ACC112 (cell line): Measurements from ENCODE around the gene WSB2.
A peak's percentile ranks its signal among the peaks of the same experiment; 100 is the strongest.
"Not testable (repeated sequence)": the region's sequence is repeated elsewhere in the genome, so short reads cannot be mapped to it uniquely, and the experiment has no call there.

Source experiments
- H2AFZ ChIP-seq: fragments of 200-600 bp; sonication (generic); one replicate; pipeline ENCODE4 v1.6.0; 2017; ENCODE audit warnings: antibody characterized with exemption, low read length; ENCODE audit not compliant: unreplicated experiment
- H3K27ac ChIP-seq: fragments of 200-600 bp; sonication (generic); 2 replicates; pipeline ENCODE4 v1.5.1; 2014; ENCODE audit warnings: low read depth, mild to moderate bottlenecking, antibody characterized with exemption, low read length, moderate library complexity
- H3K27me3 ChIP-seq: fragments of 200-600 bp; sonication (generic); 2 replicates; pipeline ENCODE4 v1.6.1; 2014; ENCODE audit warnings: mild to moderate bottlenecking, antibody characterized with exemption, low read length, moderate library complexity, mixed read lengths; ENCODE audit not compliant: insufficient read depth
- H3K36me3 ChIP-seq: fragments of 200-600 bp; sonication (generic); 2 replicates; pipeline ENCODE4 v1.6.1; 2016; ENCODE audit warnings: mild to moderate bottlenecking, antibody characterized with exemption, low read length, moderate library complexity, mixed read lengths; ENCODE audit not compliant: insufficient read depth
- H3K4me1 ChIP-seq: fragments of 200-600 bp; sonication (generic); one replicate; pipeline ENCODE4 v1.6.1; 2016; ENCODE audit warnings: low read length, mixed read lengths; ENCODE audit not compliant: insufficient read depth, unreplicated experiment, control insufficient read depth
- H3K4me3 ChIP-seq: fragments of 200-600 bp; sonication (generic); 2 replicates; pipeline ENCODE4 v1.5.1; 2014; ENCODE audit warnings: mild to moderate bottlenecking, low read depth, low read length
- H3K79me2 ChIP-seq: fragments of 200-600 bp; sonication (generic); one replicate; pipeline ENCODE4 v1.6.0; 2016; ENCODE audit warnings: low read length; ENCODE audit not compliant: control insufficient read depth, unreplicated experiment, insufficient read depth

The WSB2 gene

DNA sequence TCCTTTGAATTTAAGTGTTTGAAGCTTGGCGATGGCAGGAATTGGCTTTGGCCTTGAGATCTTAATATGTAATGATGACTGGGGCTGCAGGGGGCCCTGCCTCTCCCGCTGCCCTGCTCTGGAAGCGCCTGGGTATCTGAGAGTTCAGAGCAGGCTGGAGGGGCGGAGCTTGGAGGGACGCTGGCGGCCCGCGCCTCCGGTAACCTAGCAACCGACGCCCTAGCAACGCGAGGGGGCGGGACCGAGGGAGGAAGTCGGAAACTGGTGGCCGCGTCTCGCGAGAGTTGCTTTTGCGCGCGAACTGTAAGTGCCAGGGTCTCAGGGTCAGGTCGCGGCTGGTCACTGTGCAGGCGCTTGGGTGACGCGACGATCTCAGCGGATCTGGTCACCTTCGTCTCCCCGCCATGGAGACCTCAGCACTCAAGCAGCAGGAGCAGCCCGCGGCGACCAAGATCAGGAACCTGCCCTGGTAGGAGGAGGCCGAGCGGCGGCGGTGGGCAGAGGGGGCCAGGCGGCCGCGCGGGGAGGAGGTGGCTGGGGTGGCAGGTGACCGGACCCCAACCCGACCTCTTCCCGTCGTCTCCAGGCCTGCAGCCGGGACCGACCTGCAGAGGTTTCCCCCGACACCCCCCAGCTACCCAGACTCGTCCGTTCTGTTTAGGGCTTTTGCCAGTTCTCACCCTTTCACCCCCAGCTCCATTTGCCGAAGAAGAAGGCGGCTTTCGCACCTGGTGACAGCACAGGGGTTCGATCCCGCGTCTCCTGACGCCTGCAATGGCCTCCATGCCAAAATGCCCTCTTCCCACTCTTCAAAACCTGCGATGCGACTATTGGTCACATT, 44.3 kb downstream of the WSB2 start, which contains the start of gene RFC5:
TSS of gene RFC5 (plus strand) at position 280 of the 841 bp plus-strand sequence. CDS start at position 405, 125 bp downstream.
- peaks cover 22% of the 10 kb centered on the region for H3K79me2 ChIP-seq
- no peak within 1 kb of the TSS; the same call in 1 of the 2 replicates for H3K27ac ChIP-seq
- no peaks in the 10 kb centered on the region for H3K27me3 ChIP-seq
- H3K4me1 ChIP-seq = peaks cover 16% of the 10 kb centered on the region
- H3K4me3 ChIP-seq = peak within 1 kb of the TSS; percentile 92
- H3K36me3 ChIP-seq = peaks cover 26% of the 10 kb centered on the region
- H2AFZ ChIP-seq = peak within 1 kb of the TSS; percentile 91

DNA sequence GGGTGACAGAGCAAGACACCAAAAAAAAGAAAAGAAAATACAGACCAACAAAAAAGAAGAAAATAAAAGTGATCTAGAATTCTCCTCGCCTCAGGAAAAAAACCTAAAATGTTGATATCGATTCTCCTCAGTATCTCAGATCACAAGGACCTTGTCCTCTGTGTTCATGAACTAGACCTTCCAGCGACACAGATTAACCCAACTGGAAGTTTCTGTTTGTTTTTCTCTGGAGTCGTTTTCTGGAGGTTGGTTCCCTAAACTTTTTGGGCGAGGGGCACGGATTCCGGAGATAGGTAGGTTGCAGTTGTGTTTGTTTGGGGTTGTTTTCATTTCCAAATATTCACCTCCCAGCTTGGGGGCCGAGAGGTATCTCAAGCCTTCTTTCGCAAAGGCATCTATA, 45.0 kb downstream of the WSB2 start:
- Histone ChIP-seq H3K27ac (no peak overlapping the region), H3K4me3 (peak overlapping the region; percentile 92)

DNA sequence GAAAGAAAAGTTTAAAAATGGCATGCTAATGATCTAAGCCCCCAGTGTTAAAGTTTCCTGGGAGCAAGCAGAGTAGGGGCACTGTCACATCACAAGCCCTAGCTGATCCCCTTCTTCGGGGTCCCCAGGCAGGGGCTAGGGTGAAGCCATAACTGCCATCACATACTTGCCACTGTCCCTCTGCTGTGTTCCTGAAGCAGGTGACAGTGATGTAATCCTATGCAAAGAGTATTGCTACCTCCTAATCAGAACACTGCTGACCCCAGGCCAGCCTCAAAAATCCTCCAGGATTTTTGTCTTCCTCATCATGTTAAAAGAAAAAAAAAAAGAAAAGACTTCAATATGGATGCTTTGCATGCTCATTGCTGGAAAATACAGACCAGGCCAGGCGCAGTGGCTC, 45.7 kb downstream of the WSB2 start:
- H2AFZ ChIP-seq = no peak overlapping the region
- no peak overlapping the region for H3K4me3 ChIP-seq

More for the DNA sequence above, 45.0 kb downstream of the WSB2 start:
- Histone ChIP-seq H3K4me1 (peaks cover 16% of the 10 kb centered on the region), H3K36me3 (peaks cover 22% of the 10 kb centered on the region), H3K79me2 (peaks cover 22% of the 10 kb centered on the region), H2AFZ (peak overlapping the region; percentile 91), H3K27me3 (no peaks in the 10 kb centered on the region)

DNA sequence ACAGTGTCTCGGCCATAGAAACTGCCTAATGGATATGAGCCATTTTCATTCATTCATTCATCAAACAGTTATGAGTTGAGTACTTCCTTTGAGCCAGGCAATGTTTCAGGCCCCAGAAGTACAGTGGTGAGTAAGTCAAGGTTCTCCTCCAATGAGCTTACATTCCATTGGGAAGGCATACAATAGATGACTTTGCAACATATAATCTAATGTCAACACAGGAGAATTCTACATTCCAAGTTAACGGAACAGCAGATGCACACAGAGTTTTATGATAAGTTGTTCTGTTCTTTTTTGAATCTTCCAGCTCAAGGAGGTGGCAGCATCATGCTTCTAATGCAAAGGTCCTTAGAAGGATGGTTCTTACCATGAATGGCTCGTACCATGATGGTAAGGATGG, 47.7 kb downstream of the WSB2 start:
- H3K79me2 ChIP-seq = peaks cover 17% of the 10 kb centered on the region
- H3K4me1 ChIP-seq = peaks cover 15% of the 10 kb centered on the region
- no peak overlapping the region for H2AFZ ChIP-seq
- H3K36me3 ChIP-seq = 0 out of 2 replicates have a peak, but pooled peaks cover 3% of the 10 kb centered on the region
- H3K27me3 ChIP-seq = 0 out of 2 replicates have a peak, but pooled peaks cover 1% of the 10 kb centered on the region
- no peak overlapping the region for H3K27ac ChIP-seq
- no peak overlapping the region for H3K4me3 ChIP-seq

More for the DNA sequence above, 45.7 kb downstream of the WSB2 start:
- Histone ChIP-seq H3K36me3 (peaks cover 15% of the 10 kb centered on the region), H3K27me3 (no peaks in the 10 kb centered on the region), H3K27ac (no peak overlapping the region), H3K79me2 (peaks cover 22% of the 10 kb centered on the region), H3K4me1 (peaks cover 16% of the 10 kb centered on the region)

DNA sequence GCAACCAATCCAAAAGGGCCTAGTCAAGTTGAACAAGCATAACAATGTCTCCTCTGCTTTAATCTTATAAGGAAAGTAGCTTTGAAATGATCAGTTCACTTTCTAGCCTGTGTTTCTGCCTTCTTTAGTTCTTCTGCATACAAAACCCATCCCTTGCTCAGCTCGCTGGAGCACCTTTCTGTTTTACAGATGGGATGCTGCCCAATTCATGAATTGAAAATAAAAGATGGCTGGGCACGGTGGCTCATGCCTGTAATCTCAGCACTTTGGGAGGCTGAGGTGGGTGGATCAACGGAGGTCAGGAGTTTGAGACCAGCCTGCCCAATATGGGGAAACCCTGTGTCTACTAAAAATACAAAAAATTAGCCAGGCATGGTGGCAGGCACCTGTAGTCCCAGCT, 49.0 kb downstream of the WSB2 start:
- Histone ChIP-seq H3K4me1 (peaks cover 5% of the 10 kb centered on the region), H2AFZ (no peak overlapping the region), H3K79me2 (peaks cover 4% of the 10 kb centered on the region), H3K27ac (no peak overlapping the region), H3K27me3 (0 out of 2 replicates have a peak, but pooled peaks cover 7% of the 10 kb centered on the region), H3K36me3 (no peaks in the 10 kb centered on the region), H3K4me3 (no peak overlapping the region)

DNA sequence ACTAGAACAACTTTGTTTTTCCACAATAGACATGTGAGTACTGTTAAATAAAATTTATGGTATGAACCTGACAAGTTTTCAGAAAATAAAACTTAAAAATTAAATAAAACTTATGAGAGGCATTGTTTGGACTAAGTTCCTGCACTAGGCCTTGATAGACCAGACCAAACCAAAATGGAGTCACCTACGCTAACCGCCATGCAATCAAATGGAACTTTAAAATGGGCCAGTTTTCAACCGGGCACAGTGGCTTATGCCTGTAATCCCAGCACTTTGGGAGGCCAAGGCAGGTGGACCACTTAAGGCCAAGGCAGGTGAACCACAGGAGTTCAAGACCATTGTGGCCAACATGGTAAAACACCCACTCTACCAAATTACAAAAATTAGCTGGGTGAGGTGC, 49.6 kb downstream of the WSB2 start:
- Histone ChIP-seq H3K4me1 (peaks cover 5% of the 10 kb centered on the region), H3K27ac (no peak overlapping the region), H2AFZ (no peak overlapping the region), H3K36me3 (no peaks in the 10 kb centered on the region), H3K27me3 (0 out of 2 replicates have a peak, but pooled peaks cover 8% of the 10 kb centered on the region), H3K4me3 (no peak overlapping the region), H3K79me2 (no peaks in the 10 kb centered on the region)

DNA sequence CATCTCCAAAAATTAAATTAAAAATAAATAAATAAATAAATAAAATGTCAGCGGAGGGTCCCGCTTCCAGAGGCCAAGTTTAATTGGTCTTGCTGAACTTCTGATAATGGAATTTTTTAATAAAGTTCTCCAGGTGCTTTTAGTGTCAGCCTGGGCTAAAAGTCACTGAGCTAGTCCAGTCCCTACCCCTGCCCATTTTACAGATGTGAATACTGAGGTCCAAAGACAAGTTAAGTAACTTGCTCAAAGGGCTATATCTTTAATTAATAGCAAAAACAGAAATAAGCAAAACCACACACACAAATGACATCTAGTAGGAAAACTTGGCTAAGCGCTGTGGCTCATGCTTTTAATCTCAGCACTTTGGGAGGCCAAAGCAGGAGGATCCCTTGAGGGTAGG, 50.1 kb downstream of the WSB2 start:
- Histone ChIP-seq H3K4me1 (peaks cover 2% of the 10 kb centered on the region), H3K36me3 (no peaks in the 10 kb centered on the region), H2AFZ (no peak overlapping the region), H3K27me3 (0 out of 2 replicates have a peak, but pooled peaks cover 8% of the 10 kb centered on the region), H3K4me3 (no peak overlapping the region), H3K27ac (no peak overlapping the region), H3K79me2 (no peaks in the 10 kb centered on the region)

DNA sequence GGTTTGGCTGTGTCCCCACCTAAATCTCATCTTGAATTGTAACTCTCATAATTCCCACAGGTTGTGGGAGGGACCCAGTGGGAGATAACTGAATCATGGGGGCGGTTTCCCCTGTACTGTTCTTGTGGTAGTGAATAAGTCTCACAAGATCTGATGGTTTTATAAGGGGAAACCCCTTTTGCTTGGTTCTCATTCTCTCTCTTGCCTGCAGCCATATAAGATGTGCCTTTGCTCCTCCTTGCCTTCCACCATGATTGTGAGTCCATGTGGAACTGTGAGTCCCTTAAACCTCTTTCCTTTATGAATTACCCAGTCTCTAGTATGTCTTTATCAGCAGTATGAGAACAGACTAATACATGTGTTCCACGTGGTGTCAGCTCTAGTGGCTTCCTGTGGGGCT, 61.2 kb downstream of the WSB2 start:
- H3K4me1 ChIP-seq, H3K36me3 ChIP-seq, H3K27ac ChIP-seq, H3K79me2 ChIP-seq, H3K27me3 ChIP-seq, H2AFZ ChIP-seq, H3K4me3 ChIP-seq: not testable (repeated sequence)

DNA sequence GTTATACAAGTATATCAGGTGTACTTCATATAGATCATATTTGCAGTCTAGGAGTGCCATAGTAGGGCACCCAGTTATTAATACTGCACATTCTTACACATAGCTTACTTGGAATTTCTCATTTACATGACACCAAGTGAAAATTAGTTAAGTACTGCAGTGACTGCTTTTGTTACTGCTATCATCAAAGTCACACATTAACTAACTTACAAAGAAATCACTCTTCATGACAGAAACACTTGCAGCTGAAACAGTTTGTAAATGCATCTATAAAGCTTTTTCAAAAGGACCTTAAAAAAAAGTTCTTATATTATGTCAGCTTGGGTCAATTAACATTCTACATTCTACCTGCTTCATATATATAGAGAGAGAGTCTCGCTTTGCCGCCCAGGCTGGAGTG, 62.3 kb downstream of the WSB2 start:
- H3K4me1 ChIP-seq = no peaks in the 10 kb centered on the region
- no peaks in the 10 kb centered on the region for H3K79me2 ChIP-seq
- peaks cover 5% of the 10 kb centered on the region; the same call in 1 of the 2 replicates for H3K27me3 ChIP-seq
- no peak overlapping the region for H2AFZ ChIP-seq
- no peak overlapping the region for H3K4me3 ChIP-seq
- no peaks in the 10 kb centered on the region for H3K36me3 ChIP-seq
- no peak overlapping the region for H3K27ac ChIP-seq

DNA sequence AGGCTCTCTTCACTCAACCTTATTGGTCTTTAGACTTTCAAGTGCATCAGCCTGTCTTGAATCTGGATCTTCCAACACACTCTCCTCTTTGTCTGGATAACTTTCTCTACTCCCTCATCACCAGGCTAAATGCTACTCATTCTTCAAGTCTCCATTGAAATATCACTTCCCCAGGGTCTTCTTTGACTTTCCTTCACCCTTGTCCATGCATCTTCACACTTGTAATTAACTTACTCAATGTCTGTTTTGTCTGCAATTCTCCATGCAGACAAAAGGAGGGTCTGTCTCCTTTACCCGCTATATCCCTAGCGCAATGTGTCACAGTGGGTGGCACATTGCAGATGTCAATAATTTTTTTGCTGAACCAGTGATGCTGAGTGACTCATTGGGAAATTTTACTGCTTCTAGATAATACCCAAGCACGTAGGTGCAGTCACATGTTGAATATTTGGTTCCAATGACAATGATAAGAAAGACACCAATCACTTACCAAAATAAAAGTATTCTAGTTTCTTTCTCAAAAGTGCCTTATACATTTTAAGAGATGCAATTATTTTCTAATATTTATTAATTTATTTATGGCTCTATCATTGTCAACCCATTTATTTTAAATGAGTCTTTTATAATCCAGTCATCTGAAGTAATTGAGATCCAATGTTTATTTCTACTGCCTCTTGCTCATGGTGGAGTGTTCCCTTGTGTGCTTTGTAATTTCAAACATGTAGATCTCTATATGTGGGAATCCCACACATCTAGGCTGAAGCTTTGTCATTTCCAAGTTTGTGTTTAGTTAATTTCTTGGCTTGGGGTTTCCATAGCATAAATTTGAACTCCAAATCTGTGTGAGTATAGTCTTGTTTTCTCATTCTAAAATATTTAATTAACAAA, 66.2 kb downstream of the WSB2 start:
- Histone ChIP-seq H3K4me3 (no peak overlapping the region), H3K27ac (no peak overlapping the region), H3K36me3 (no peaks in the 10 kb centered on the region), H2AFZ (no peak overlapping the region), H3K27me3 (peaks cover 9% of the 10 kb centered on the region; the same call in 1 of the 2 replicates), H3K79me2 (no peaks in the 10 kb centered on the region), H3K4me1 (no peaks in the 10 kb centered on the region)
